ENCODE data around the gene POLR3E.

DNA sequence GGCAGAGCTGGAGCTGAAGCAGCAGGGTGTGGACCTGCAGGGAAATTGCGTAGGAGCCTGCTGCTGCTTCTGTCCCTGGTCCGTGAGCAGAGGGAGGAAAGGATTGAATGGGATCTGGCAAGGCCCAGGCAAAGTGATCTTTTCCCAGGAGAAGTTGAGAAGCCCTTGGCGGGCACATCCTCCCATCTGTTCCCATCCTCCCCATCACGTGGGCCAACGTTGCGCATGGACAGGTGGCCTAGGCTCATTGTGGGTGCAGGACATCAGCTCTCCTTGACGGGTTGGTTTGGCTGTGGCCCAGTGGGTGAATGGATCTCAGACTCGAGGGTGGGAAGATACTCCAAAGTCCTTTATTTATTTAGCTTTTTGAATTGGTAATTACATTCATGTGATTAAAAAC lies 29.4 kb upstream of the POLR3E start:
- TF ChIP-seq, protein P1, sequence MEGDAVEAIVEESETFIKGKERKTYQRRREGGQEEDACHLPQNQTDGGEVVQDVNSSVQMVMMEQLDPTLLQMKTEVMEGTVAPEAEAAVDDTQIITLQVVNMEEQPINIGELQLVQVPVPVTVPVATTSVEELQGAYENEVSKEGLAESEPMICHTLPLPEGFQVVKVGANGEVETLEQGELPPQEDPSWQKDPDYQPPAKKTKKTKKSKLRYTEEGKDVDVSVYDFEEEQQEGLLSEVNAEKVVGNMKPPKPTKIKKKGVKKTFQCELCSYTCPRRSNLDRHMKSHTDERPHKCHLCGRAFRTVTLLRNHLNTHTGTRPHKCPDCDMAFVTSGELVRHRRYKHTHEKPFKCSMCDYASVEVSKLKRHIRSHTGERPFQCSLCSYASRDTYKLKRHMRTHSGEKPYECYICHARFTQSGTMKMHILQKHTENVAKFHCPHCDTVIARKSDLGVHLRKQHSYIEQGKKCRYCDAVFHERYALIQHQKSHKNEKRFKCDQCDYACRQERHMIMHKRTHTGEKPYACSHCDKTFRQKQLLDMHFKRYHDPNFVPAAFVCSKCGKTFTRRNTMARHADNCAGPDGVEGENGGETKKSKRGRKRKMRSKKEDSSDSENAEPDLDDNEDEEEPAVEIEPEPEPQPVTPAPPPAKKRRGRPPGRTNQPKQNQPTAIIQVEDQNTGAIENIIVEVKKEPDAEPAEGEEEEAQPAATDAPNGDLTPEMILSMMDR (IDR thresholded peaks at IDR 0.05; ENCODE audit: extremely low read depth in 1 of 2, insufficient read depth in 1 of 2, low read depth in 1 of 2, low read length in 2 of 2) = no peak
- TF ChIP-seq POLR2A (IDR thresholded peaks at IDR 0.05; ENCODE audit: low read depth, low read length) (no peak), JUN (IDR thresholded peaks at IDR 0.05; ENCODE audit: borderline replicate concordance, insufficient read depth, insufficient read length, low read depth) (no peak), EZH2 (IDR thresholded peaks at IDR 0.05; ENCODE audit: borderline replicate concordance, low read depth, low read length, severe bottlenecking) (no peak), FOS (IDR thresholded peaks at IDR 0.05; ENCODE audit: borderline replicate concordance, insufficient read depth, low read length) (no peak)
